GM21515 (cell line): ENCODE results near the gene FNDC3B.
"Not testable (repeated sequence)": the region's sequence is repeated elsewhere in the genome, so short reads cannot be mapped to it uniquely, and the experiment has no call there.

Experiments
- ATAC-seq: cut with Tn5 transposase; IDR thresholded peaks from one replicate; pipeline ENCODE4 v1.9.1; 2021; ENCODE audit not compliant: unreplicated experiment

The FNDC3B gene

DNA sequence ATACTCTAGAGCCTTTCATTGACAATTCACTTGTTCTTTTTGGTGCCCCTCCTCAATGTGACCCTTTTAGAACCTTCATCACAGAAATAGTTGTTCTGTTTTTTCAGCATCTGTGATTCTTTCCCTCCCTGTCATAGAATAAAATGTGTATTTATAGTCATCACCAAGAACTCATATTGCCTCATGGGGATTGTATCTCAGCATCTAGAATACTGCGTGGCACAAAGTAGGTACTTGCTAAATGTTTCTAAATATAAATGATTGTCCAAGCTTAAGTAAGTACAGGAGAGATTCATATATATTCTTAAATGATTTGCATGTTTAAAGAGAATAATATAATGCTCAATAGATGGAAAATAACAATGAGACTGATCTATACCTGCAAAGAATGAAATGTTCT lies 190.1 kb downstream of the FNDC3B start:
- ATAC-seq: no peak

DNA sequence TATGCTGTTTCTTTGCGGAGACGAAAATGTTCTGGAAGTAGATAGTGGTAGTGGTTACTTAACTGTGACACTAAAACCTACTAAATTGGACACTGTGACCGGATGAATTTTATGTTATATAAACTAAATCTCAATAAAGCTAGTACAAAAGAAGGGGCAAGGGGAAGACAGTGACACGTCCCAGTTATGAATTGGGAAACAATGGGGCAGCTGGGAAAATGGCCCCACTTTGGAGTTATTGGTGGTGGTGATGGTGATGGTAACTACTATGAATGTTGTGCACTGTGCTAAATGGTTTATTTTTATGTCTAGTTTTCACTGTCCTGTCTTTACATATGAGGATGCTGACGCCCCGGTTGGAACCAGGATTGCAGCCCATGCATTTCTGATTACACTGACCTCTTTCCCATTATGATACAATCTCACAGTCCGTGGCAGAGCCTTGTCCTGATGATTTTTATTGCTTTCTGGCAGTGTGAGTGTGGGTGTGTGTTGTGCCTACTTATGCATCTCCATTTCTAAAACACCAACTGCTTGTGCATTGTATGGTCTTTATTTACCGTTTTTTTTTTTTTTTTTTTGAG lies 192.0 kb downstream of the FNDC3B start:
- no peak for ATAC-seq

- no peak for ATAC-seq
Observed at GRCh38 chr3:172232579-172233212, 193.3 kb downstream of the FNDC3B start.

- no peak for ATAC-seq
Observed at GRCh38 chr3:172233474-172234277, 194.3 kb downstream of the FNDC3B start.

GRCh38 chr3:172235698-172236097 lies 196.3 kb downstream of the FNDC3B start:
- no peak for ATAC-seq

DNA sequence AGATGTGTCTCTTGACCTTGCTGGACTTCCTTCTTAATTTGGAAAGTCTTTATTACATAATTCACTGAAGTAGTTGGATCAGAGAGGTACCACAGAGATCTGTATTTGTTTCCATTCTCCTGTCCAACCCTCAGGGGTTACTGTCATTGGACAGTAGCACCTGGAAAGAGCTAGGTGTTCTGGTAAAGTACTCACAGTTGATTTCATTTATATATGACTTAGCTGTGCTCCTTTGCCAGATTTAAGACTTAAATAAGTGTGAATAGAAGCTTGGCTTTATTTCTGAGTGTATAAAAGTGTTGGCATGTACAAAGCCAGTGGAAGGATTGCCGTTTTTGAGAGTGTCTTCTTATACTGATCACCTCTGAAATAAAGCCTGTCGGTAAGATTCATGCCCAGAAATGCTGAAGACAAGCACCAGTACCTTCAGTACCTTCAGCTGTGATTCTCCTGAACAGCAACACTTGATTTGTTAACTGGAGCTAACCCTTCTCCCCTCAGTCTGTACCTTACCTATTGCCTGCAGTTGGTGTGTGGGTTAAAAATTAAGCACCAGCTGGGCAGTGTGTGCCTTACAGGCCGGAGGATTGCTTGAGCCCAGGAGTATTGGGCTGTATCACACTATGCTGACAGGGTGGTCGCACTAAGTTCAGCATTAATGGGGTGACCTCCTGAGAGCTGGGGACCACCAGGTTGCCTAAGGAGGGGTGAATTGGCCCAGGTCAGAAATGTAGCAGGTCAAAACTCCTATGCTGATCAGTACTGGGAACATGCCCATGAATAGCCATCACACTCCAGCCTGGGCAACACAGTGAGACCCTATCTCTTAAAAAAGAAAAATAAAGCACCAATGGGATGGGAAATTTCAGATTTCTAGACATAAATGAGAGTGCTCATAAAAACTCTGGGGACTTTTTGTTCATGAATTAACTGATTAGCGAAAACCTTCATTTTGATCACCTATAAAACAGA lies 197.7 kb downstream of the FNDC3B start:
- no peak for ATAC-seq

DNA sequence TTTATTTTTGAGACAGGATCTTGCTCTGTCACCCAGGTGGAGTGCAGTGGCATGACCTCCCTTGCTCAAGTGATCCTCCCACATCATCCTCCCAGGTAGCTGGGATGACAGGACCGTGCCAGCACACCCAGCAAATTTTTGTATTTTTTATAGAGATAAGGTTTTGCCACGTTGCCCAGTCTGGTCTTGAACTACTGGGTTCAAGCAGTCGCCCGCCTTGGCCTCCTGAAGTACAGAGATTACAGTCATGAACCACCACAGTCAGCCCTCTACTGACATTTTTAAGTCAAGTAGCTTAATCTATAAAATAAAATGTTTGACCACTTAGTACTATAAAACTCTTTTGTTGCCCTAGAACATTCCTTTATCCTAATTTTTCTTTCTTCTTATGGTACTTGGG lies 198.8 kb downstream of the FNDC3B start:
- no peak for ATAC-seq

GRCh38 chr3:172239218-172239790 lies 199.9 kb downstream of the FNDC3B start:
- no peak for ATAC-seq

DNA sequence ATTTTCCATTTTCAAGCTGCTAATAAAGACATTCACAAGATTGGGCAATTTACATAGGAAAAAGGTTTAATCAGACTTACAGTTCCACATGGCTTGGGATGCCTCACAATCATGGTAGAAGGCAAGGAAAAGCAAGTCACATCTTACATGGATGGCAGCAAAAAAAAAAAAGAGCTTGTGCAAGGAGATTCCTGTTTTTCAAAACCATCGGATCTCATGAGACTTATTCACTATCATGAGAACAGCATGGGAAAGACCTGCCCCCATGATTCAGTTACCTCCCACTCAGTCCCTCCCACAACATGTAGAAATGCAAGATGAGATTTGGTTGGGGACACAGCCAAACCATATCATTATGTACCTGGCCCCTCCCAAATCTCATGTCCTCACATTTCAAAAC lies 202.0 kb downstream of the FNDC3B start:
- no peak for ATAC-seq

- not testable (repeated sequence) for ATAC-seq
Observed at GRCh38 chr3:172242471-172242870, 203.1 kb downstream of the FNDC3B start.

DNA sequence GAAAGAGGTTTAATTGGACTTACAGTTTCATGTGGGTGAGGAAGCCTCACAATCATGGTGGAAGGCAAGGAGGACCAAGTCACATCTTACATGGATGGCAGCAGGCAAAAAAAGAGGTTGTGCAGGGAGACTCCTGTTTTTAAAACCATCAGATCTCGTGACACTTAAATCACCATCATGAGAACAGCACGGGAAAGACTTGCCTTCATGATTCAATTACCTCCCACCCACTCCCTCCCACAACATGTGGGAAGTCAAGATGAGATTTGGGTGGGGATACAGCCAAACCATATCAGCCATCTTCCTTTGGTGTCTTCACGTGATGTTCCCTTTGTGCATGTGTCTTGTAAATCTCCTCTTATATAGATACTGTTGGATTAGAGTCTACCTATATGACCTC lies 204.0 kb downstream of the FNDC3B start:
- not testable (repeated sequence) for ATAC-seq

DNA sequence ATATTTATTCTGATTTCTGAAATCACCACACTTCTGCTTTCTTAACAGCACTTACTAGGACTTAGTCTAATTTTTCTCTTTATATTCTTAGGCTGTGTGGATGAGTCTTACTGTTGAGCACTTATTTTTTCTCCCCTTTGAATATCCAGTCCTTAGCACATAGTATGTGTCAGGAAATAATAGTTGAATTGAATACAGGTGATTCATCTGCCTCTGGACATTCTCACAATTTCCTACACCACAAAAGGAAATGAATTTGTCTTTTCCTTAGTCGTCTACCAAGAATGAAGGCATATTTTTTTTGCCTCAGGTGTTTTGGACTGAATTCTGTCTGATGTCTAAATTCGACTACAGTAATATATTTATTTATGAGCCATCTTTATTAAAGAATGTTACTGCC lies 204.6 kb downstream of the FNDC3B start:
- no peak for ATAC-seq

DNA sequence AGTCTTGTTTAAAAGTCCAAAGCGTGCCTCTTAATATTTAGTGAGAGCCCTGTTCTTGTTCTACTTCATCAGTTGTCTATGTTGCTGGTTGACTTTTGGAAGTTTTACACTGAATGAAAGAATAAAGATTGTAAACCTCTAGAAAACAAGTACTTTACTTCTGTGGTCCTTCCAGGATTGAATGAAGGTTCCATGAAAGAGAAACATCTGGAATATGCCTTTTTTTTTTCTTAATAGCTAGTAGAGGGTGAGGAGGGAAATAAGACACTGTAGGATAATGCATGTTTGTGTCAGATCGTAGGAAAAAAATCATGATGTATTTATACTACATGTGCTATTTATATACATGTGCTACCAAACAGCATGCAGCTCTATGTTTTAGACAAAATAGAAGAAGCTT lies 205.9 kb downstream of the FNDC3B start:
- no peak for ATAC-seq

DNA sequence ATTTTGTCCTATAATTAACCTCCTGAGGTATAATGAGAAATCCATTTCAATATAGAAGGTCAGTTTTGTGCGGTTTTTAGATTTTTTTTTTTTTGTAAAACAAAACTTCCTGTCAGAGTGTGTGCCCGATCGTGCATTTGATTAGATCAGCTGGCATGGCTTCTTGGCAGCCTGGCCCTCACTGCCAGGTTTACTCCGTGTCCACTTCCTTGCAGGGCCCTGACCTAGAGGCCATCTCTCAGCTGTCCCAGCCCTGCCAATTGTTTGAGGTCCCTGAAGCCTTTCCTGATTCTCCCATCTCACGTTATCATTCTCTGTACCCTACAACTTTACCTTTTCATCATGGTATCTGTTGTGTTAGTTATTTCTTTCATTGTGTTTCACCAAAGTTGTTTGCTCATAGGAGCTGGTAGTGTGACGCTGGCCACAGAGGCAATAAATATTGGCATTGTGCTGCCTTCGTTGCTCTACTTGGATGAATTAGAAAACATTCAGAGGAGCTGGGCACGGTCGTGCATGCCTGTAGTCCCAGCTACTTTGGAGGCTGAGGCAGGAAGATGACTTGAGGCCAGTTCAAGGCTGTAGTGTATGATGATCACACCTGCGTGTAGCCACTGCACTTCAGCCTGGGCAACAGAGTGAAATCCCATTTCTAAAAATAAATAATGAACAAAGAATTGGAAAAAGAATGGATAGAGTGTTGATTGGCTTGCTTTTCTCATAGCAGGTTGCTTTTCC lies 206.9 kb downstream of the FNDC3B start:
- no peak for ATAC-seq

DNA sequence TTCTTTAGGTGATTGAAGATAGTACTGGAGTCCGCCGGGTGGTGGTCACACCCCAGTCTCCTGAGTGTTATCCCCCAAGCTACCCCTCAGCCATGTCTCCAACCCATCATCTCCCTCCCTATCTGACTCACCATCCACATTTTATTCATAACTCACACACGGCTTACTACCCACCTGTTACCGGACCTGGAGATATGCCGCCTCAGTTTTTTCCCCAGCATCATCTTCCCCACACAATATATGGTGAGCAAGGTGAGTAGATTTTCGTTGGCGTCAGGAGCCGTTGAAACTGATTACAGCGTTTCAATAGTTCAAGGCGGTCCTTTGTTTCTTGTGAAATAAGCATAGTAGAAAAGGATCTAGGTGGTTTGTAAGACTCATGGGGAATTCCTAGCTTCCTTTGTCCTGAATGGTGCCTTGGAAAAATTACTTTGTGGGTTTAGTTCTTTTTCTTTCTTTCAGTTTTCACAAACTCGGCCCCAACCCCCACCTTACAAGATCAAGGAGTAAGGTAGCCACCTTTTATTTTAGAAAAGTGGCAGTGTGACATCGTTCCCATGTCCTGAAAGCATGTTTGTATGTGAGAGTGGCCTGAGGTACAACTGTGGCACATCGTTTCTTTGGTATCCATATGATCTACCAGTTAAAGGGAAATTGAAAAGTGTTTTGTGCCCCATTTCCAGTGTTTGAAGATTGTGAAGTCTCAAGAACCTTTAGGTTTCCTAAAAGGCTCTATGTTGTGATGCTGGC lies 208.3 kb downstream of the FNDC3B start:
- ATAC-seq: no peak

DNA sequence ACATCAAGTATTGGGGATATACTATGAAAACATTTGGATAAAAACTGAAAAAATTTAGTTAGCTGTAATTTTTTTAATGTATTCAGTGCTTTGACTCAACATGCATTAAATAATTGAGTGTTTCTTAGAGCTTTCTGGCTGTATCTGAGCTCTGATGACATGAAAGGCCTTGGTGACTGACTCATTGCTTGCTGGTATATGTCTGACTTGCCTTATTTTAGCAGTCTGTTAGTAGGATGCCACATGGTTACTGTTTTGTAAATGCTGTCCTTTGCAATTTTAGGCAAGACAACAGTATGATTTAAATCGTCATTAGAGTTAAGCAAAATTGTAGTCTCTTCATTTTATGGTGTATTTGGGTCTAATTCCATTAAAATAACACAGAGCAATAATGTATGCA lies 209.7 kb downstream of the FNDC3B start:
- ATAC-seq: no peak

DNA sequence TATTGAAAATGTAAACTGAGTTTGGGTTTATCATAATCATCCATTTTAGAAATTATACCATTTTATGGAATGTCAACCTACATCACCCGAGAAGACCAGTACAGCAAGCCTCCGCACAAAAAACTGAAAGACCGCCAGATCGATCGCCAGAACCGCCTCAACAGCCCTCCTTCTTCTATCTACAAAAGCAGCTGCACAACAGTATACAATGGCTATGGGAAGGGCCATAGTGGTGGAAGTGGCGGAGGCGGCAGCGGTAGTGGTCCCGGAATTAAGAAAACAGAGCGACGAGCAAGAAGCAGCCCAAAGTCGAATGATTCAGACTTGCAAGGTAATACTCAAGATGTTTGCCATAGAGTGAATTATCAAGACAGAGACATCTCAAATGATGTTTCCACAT lies 211.8 kb downstream of the FNDC3B start:
- ATAC-seq: no peak

DNA sequence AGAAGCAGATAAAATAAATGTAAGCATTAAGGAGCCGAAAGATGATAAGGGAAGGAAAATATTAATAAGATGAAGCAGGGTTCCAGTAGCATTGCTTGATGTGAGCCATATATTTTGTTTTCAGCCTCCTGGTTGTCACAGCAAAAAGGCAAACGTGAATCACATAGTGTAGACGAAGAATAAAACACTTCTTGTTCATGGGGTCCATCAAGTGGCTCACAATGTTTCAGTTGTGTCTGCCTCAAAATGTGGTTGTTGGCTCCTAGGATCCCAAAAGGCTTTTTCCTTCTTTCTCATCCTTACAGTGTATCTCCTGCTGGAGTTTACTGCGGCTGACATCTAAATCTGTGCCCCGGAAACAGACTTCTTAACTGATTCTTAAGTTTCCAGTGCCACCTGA lies 213.8 kb downstream of the FNDC3B start:
- ATAC-seq: no peak

DNA sequence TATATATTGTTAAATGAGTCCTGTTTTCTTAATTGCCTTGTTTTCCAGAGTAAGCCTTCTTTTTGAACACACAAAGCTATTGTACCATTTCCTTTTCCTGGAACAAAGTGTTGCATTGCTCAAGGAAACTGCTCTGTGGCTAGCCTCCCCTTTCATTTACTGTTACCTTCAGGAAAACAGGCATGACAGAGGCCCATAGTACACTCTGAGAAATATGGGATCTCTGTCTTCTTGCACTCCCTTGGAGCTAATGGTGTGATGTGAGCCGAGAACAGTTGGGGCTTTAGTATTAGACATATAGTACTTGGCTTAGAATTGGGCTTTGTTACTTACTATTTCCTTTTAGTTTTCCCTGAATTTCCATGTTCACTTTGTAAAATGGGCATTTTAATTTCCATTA lies 215.2 kb downstream of the FNDC3B start:
- ATAC-seq: no peak
